ENCODE results near the gene ADD3. TPM values are rescaled to one million over a fixed set of nuclear protein-coding genes. Genes with fewer than 3 reads are reported as not detected.

The ADD3 gene
- total and polyA plus RNA-seq, 2 of the 13 experiments (the other 11 are each of a cell fraction or from before 2014, with no cell fraction given), result 44.7 to 57.5 TPM

DNA sequence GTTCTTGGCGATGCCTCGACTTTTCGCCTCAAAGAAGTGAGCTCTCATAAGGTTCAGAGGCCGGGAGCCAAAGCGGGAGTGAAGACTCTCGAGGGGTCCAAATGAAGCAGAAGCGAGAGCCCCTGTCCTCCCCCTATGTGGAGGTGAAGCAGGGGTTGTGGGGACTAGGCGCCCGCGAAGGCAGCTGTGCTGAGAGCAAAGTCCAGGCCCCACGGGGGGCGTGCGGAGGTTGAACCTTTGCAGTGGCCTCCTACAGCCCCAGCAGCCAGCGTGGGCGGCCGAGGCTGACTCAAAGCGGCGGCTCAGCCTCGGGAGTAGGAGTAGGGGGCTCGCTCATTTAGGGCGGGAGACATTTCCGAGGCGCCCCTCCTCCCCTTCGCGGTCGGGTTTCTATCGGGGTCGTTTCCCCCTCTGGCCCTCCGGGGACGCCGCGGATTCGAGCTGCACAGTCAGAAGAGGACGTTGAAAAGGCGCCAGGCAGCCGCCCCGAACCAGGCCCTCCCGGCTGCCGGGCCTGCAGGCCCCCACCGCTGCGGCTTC, 553 bp upstream of the ADD3 start (continued):
- TF ChIP-seq, protein P1, sequence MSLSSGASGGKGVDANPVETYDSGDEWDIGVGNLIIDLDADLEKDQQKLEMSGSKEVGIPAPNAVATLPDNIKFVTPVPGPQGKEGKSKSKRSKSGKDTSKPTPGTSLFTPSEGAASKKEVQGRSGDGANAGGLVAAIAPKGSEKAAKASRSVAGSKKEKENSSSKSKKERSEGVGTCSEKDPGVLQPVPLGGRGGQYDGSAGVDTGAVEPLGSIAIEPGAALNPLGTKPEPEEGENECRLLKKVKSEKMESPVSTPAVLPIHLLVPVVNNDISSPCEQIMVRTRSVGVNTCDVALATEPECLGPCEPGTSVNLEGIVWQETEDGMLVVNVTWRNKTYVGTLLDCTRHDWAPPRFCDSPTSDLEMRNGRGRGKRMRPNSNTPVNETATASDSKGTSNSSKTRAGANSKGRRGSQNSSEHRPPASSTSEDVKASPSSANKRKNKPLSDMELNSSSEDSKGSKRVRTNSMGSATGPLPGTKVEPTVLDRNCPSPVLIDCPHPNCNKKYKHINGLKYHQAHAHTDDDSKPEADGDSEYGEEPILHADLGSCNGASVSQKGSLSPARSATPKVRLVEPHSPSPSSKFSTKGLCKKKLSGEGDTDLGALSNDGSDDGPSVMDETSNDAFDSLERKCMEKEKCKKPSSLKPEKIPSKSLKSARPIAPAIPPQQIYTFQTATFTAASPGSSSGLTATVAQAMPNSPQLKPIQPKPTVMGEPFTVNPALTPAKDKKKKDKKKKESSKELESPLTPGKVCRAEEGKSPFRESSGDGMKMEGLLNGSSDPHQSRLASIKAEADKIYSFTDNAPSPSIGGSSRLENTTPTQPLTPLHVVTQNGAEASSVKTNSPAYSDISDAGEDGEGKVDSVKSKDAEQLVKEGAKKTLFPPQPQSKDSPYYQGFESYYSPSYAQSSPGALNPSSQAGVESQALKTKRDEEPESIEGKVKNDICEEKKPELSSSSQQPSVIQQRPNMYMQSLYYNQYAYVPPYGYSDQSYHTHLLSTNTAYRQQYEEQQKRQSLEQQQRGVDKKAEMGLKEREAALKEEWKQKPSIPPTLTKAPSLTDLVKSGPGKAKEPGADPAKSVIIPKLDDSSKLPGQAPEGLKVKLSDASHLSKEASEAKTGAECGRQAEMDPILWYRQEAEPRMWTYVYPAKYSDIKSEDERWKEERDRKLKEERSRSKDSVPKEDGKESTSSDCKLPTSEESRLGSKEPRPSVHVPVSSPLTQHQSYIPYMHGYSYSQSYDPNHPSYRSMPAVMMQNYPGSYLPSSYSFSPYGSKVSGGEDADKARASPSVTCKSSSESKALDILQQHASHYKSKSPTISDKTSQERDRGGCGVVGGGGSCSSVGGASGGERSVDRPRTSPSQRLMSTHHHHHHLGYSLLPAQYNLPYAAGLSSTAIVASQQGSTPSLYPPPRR (CRISPR knock-in tag; IDR thresholded peaks at IDR 0.05; ENCODE audit: borderline replicate concordance), result no peak
- no peak for TF ChIP-seq ZNF260 (CRISPR knock-in tag; IDR thresholded peaks at IDR 0.05; ENCODE audit: borderline replicate concordance, low read depth)
- TF ChIP-seq RCOR2 (CRISPR knock-in tag; IDR thresholded peaks at IDR 0.05), result no peak
- TF ChIP-seq MNT (IDR thresholded peaks at IDR 0.05), result no peak
- TF ChIP-seq TOE1 (CRISPR knock-in tag; IDR thresholded peaks at IDR 0.05), result no peak
- TF ChIP-seq MIER3 (CRISPR knock-in tag; IDR thresholded peaks at IDR 0.05; ENCODE audit: borderline replicate concordance), result no peak; the same call in 1 of the 2 replicates
- 0 out of 2 replicates have a peak, but pooled peaks have one; percentile 61 for TF ChIP-seq ARHGAP35 (CRISPR knock-in tag; IDR thresholded peaks at IDR 0.05; ENCODE audit: borderline replicate concordance)
- TF ChIP-seq ZNF430 (CRISPR knock-in tag; IDR thresholded peaks at IDR 0.05), result 0 out of 2 replicates have a peak, but pooled peaks have one; percentile 28
- no peak for TF ChIP-seq ZNF678 (CRISPR knock-in tag; IDR thresholded peaks at IDR 0.05)
- no peak for TF ChIP-seq ZNF746 (CRISPR knock-in tag; IDR thresholded peaks at IDR 0.05)
- TF ChIP-seq YY1 (IDR thresholded peaks at IDR 0.05; ENCODE audit: insufficient read depth, insufficient replicate concordance, low read depth, low read length), result no peak
- no peak for TF ChIP-seq HNRNPLL (IDR thresholded peaks at IDR 0.05; ENCODE audit: low read depth, low read length, poor library complexity, severe bottlenecking)
- TF ChIP-seq, protein P2, sequence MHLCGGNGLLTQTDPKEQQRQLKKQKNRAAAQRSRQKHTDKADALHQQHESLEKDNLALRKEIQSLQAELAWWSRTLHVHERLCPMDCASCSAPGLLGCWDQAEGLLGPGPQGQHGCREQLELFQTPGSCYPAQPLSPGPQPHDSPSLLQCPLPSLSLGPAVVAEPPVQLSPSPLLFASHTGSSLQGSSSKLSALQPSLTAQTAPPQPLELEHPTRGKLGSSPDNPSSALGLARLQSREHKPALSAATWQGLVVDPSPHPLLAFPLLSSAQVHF (CRISPR knock-in tag; IDR thresholded peaks at IDR 0.05), result no peak
- TF ChIP-seq, protein P3, sequence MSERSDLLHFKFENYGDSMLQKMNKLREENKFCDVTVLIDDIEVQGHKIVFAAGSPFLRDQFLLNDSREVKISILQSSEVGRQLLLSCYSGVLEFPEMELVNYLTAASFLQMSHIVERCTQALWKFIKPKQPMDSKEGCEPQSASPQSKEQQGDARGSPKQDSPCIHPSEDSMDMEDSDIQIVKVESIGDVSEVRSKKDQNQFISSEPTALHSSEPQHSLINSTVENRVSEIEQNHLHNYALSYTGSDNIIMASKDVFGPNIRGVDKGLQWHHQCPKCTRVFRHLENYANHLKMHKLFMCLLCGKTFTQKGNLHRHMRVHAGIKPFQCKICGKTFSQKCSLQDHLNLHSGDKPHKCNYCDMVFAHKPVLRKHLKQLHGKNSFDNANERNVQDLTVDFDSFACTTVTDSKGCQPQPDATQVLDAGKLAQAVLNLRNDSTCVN (CRISPR knock-in tag; IDR thresholded peaks at IDR 0.05; ENCODE audit: borderline replicate concordance), result no peak
- TF ChIP-seq GZF1 (CRISPR knock-in tag; IDR thresholded peaks at IDR 0.05), result no peak
- TF ChIP-seq SOX6 (IDR thresholded peaks at IDR 0.05), result no peak
- 0 out of 2 replicates have a peak, but pooled peaks have one; percentile 15 for TF ChIP-seq SOX6 (CRISPR knock-in tag; IDR thresholded peaks at IDR 0.05)
- no peak for TF ChIP-seq HDAC6 (IDR thresholded peaks at IDR 0.05; ENCODE audit: low read depth, low read length)
- TF ChIP-seq SP140L (CRISPR knock-in tag; IDR thresholded peaks at IDR 0.05; ENCODE audit: borderline replicate concordance), result no peak
- TF ChIP-seq RAD21 (CRISPR knock-in tag; IDR thresholded peaks at IDR 0.05), result no peak
- TF ChIP-seq SNAI1 (CRISPR knock-in tag; IDR thresholded peaks at IDR 0.05; ENCODE audit: borderline replicate concordance), result no peak; the same call in 1 of the 2 replicates
- TF ChIP-seq SIX1 (CRISPR knock-in tag; IDR thresholded peaks at IDR 0.05; ENCODE audit: borderline replicate concordance), result no peak
- TF ChIP-seq RAD51 (IDR thresholded peaks at IDR 0.05; ENCODE audit: borderline replicate concordance), result no peak

Data from HepG2 (cell line).